OCI-LY7 (cell line): Measurements from ENCODE around the gene PRKG1.
"Not testable (repeated sequence)": the region's sequence is repeated elsewhere in the genome, so short reads cannot be mapped to it uniquely, and the experiment has no call there.

ENCODE experiments used
- EZH2phosphoT487 ChIP-seq: fragments of 200-600 bp; sonication (generic); IDR thresholded peaks from 2 replicates; pipeline ENCODE4 v1.6.1; 2018; ENCODE audit warnings: low read depth, borderline replicate concordance, mild to moderate bottlenecking, mixed run types, antibody characterized with exemption, low read length, moderate library complexity, mixed read lengths
- TF ChIP-seq, protein P1 (sequence below): fragments of 200-600 bp; sonication (generic); conservative IDR thresholded peaks from 2 replicates; pipeline ENCODE4 v1.5.1; 2014; ENCODE audit warnings: mild to moderate bottlenecking, antibody characterized with exemption, low read length, moderate library complexity, mixed read lengths

DNA sequence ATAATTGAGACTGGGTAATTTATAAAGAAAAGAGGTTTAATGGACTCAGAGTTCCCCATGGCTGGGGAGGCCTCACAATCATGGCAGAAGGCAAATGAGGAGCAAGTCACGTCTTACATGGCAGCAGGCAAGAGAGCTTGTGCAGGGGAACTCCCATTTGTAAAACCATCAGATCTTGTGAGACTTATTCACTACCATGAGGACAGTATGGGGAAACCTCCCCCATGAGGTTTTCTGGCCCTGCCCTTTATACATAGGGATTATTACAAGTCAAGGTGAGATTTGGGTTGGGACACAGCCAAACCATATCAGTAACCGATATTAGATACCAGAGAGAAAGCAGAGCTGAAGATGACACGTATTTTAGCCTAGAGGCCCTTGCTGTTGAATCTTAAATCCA is 267.5 kb downstream of the PRKG1 start:
- TF ChIP-seq, protein P1, sequence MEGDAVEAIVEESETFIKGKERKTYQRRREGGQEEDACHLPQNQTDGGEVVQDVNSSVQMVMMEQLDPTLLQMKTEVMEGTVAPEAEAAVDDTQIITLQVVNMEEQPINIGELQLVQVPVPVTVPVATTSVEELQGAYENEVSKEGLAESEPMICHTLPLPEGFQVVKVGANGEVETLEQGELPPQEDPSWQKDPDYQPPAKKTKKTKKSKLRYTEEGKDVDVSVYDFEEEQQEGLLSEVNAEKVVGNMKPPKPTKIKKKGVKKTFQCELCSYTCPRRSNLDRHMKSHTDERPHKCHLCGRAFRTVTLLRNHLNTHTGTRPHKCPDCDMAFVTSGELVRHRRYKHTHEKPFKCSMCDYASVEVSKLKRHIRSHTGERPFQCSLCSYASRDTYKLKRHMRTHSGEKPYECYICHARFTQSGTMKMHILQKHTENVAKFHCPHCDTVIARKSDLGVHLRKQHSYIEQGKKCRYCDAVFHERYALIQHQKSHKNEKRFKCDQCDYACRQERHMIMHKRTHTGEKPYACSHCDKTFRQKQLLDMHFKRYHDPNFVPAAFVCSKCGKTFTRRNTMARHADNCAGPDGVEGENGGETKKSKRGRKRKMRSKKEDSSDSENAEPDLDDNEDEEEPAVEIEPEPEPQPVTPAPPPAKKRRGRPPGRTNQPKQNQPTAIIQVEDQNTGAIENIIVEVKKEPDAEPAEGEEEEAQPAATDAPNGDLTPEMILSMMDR: not testable (repeated sequence)
- TF ChIP-seq EZH2phosphoT487: not testable (repeated sequence)
